C4-2B (cell line): Measurements from ENCODE around the gene DCAF10.

Source experiments
- CTCF ChIP-seq: fragments of 450-650 bp; conservative IDR thresholded peaks from 2 replicates; pipeline ENCODE4 v1.5.1; 2017; ENCODE audit warnings: mild to moderate bottlenecking
- ZFX ChIP-seq: fragments of 450-650 bp; IDR thresholded peaks from 2 replicates; pipeline ENCODE4 v1.6.1; 2017

- TF ChIP-seq CTCF (no peak), ZFX (no peak)
Observed at GRCh38 chr9:37776328-37776727, 24.3 kb upstream of the DCAF10 start.
